ENCODE data around the gene BCORL1. TPM values are rescaled to one million over a fixed set of nuclear protein-coding genes. Genes with fewer than 3 reads are reported as not detected.
A peak's percentile ranks its signal among the peaks of the same experiment; 100 is the strongest.

The BCORL1 gene
- total RNA-seq, 6 experiments from 2014 or later, result 2.7 to 9.0 (median 4.8) TPM

- Histone ChIP-seq H3K4me3 (no peak overlapping the region), H3K27ac (no peak overlapping the region), H3K9me3 (no peaks in the 10 kb centered on the region), H3K4me1 (no peaks in the 10 kb centered on the region), H3K27me3 (no peaks in the 10 kb centered on the region), H3K36me3 (peaks cover 0 to 3% (median 1%) of the 10 kb centered on the region in 4 donors)
- TF ChIP-seq POLR2A (IDR thresholded peaks at IDR 0.05), result no peak
- no peak for TF ChIP-seq CTCF (IDR thresholded peaks at IDR 0.05)
- 64% methylated on average over 6 of the region's 15 CpGs for WGBS (ENCODE audit: insufficient coverage, low coverage, low lambda C conversion rate, missing lambda C conversion rate)
- ATAC-seq, result no peak
- intact Hi-C loops (cut with DNase I), result no loop called here
- DNase-seq, result no peak
Observed at GRCh38 chrX:130020661-130021324, 38.4 kb downstream of the BCORL1 start.

GRCh38 chrX:130024127-130024526, 41.7 kb downstream of the BCORL1 start:
- peaks cover 0 to 3% (median 3%) of the 10 kb centered on the region in 4 donors for H3K36me3 ChIP-seq
- intact Hi-C loops (cut with DNase I), result no loop called here
- TF ChIP-seq POLR2A (IDR thresholded peaks at IDR 0.05) (no peak), CTCF (IDR thresholded peaks at IDR 0.05) (no peak)
- no peak overlapping the region for H3K27ac ChIP-seq
- H3K4me1 ChIP-seq, result no peaks in the 10 kb centered on the region
- H3K9me3 ChIP-seq, result no peaks in the 10 kb centered on the region
- WGBS (ENCODE audit: insufficient coverage, low coverage, low lambda C conversion rate, missing lambda C conversion rate), result 26% methylated on average over 4 of the region's 9 CpGs
- DNase-seq (peak; percentile 64 to 70 (median 67)), ATAC-seq (peak; percentile 83 to 96 (median 90))
- H3K4me3 ChIP-seq, result no peak overlapping the region
- no peaks in the 10 kb centered on the region for H3K27me3 ChIP-seq

GRCh38 chrX:130025256-130025655, 42.8 kb downstream of the BCORL1 start:
- peaks cover 0 to 6% (median 3%) of the 10 kb centered on the region in 4 donors for H3K36me3 ChIP-seq
- no peak for TF ChIP-seq CTCF (IDR thresholded peaks at IDR 0.05)
- no peak for TF ChIP-seq POLR2A (IDR thresholded peaks at IDR 0.05)
- H3K9me3 ChIP-seq, result no peaks in the 10 kb centered on the region
- ATAC-seq (no peak), DNase-seq (no peak)
- 72% methylated on average over 12 of the region's 19 CpGs for WGBS (ENCODE audit: insufficient coverage, low coverage, low lambda C conversion rate, missing lambda C conversion rate)
- H3K27me3 ChIP-seq, result no peaks in the 10 kb centered on the region
- no peaks in the 10 kb centered on the region for H3K4me1 ChIP-seq
- H3K4me3 ChIP-seq, result no peak overlapping the region
- intact Hi-C loops (cut with DNase I), result no loop called here
- no peak overlapping the region for H3K27ac ChIP-seq

GRCh38 chrX:130027569-130027968, 45.1 kb downstream of the BCORL1 start:
- no peak for DNase-seq
- ATAC-seq, result no peak
- intact Hi-C loops (cut with DNase I), result no loop called here
- no peak for TF ChIP-seq POLR2A (IDR thresholded peaks at IDR 0.05)
- TF ChIP-seq CTCF (IDR thresholded peaks at IDR 0.05), result no peak
- Histone ChIP-seq H3K27ac (no peak overlapping the region), H3K36me3 (peaks cover 0 to 6% (median 3%) of the 10 kb centered on the region in 4 donors), H3K4me3 (no peak overlapping the region), H3K9me3 (no peaks in the 10 kb centered on the region), H3K4me1 (no peaks in the 10 kb centered on the region), H3K27me3 (no peaks in the 10 kb centered on the region)
- WGBS (ENCODE audit: insufficient coverage, low coverage, low lambda C conversion rate, missing lambda C conversion rate), result 80% methylated on average over 3 of the region's 4 CpGs
